Neural progenitor cell (in vitro differentiated cells): ENCODE results near the gene FGF19.

Experiments
- CTCF ChIP-seq: fragments of 200-600 bp; sonication (generic); IDR thresholded peaks from 2 replicates; pipeline ENCODE4 v1.5.1; 2017; ENCODE audit warnings: antibody characterized with exemption, mild to moderate bottlenecking
- EZH2 ChIP-seq: fragments of 200-600 bp; sonication (generic); IDR thresholded peaks from 2 replicates; pipeline ENCODE4 v1.6.1; 2017; ENCODE audit warnings: antibody characterized with exemption, mild to moderate bottlenecking, moderate library complexity

- TF ChIP-seq CTCF (no peak), EZH2 (no peak)
Observed at GRCh38 chr11:69697861-69698260, 6.0 kb downstream of the FGF19 start.
